Kidney (tissue), 14 donors: Measurements from ENCODE around the gene FBXO34. TPM values are rescaled to one million over a fixed set of nuclear protein-coding genes. Genes with fewer than 3 reads are reported as not detected.
"Not testable (repeated sequence)": the region's sequence is repeated elsewhere in the genome, so short reads cannot be mapped to it uniquely, and the experiment has no call there.

Source experiments
- DNase-seq, 5 donors: peaks; one replicate each; pipeline ENCODE4 v3.0.0-alpha.2; 2013 to 2020
- FAIRE-seq: peaks from 2 replicates; lab custom pipeline; 2012; peaks lifted over from hg19 to GRCh38; lab: Jason Lieb, UNC
- H3K27ac ChIP-seq, 2 donors: one replicate each; pipeline ENCODE4 v1.7.0; 2013; ENCODE audit warnings: low read depth in 2 of 2, low read length in 2 of 2, inconsistent platforms in 1 of 2
- H3K27me3 ChIP-seq: one replicate; pipeline ENCODE4 v1.7.1; 2013; ENCODE audit warnings: low read length, inconsistent platforms; ENCODE audit not compliant: control insufficient read depth, insufficient read depth
- H3K36me3 ChIP-seq, 3 donors: one replicate each; pipeline versions ENCODE4 v1.7.0 to v1.7.1; 2013; ENCODE audit warnings: low read length in 3 of 3, control low read depth in 1 of 3, inconsistent platforms in 1 of 3; ENCODE audit not compliant: insufficient read depth in 3 of 3, control insufficient read depth in 2 of 3
- H3K4me1 ChIP-seq, 3 donors: one replicate each; pipeline versions ENCODE4 v1.7.0 to v1.7.1; 2013; ENCODE audit warnings: low read length in 3 of 3, inconsistent platforms in 1 of 3, low read depth in 1 of 3; ENCODE audit not compliant: control insufficient read depth in 2 of 3, insufficient read depth in 2 of 3
- H3K4me3 ChIP-seq, 3 donors: one replicate each; pipeline versions ENCODE4 v1.7.0 to v1.8.1; 2013; ENCODE audit warnings: low read length in 3 of 3, control low read depth in 1 of 3, inconsistent platforms in 1 of 3
- H3K9ac ChIP-seq, 3 donors: one replicate each; pipeline versions ENCODE4 v1.7.0 to v1.7.1; 2013; ENCODE audit warnings: low read length in 3 of 3, control low read depth in 1 of 3, inconsistent platforms in 1 of 3
- H3K9me3 ChIP-seq, 3 donors: one replicate each; pipeline versions ENCODE4 v1.7.0 to v1.7.1; 2013; ENCODE audit warnings: low read length in 3 of 3, control low read depth in 1 of 3, inconsistent platforms in 1 of 3; ENCODE audit not compliant: control insufficient read depth in 2 of 3, insufficient read depth in 1 of 3
- CTCF ChIP-seq: IDR thresholded peaks from 3 replicates; pipeline ENCODE4 v1.5.1; 2012; ENCODE audit warnings: mild to moderate bottlenecking, moderate library complexity, borderline replicate concordance; ENCODE audit not compliant: insufficient read depth; ENCODE audit errors: extremely low read depth
- intact Hi-C: fragments of 100-400 bp; cut with DNase I; formaldehyde crosslinking; loops from one replicate; pipeline ENCODE4 v1.11.1; 2022
- polyA plus RNA-seq: library from polyadenylated mRNA; stranded (reverse); fragments of 350-450 nt; fragmentation: Illumina TruSeq; extraction: RNeasy Lipid Tissue Mini Kit (QIAGEN cat#74804); gene quantifications from one replicate; pipeline ENCODE4 v1.2.3, GENCODE V29; 2014; ENCODE audit warnings: low read depth, low replicate concordance; ENCODE audit not compliant: insufficient read depth
- total RNA-seq: library from RNA; stranded (reverse); fragmentation: NEBNext Ultra II Directional; extraction: Animal tissue kit (Norgen Biotek cat#: 25700); gene quantifications from one replicate; pipeline ENCODE4 v1.2.1, GENCODE V29; 2021
- donor health status: control.
- donor health status: control.
- donor health status: control.
- donor health status: control.
- donor health status: control.
- donor health status: DM: yes; HTN: yes; CAD: no.
- donor health status: Normal renal cell carcinoma (clear cell type).

The FBXO34 gene
- total and polyA plus RNA-seq, 2 donors from 2014 or later = 12.8 to 38.5 TPM

GRCh38 chr14:55341781-55342180, 70.6 kb downstream of the FBXO34 start:
- no peak overlapping the region for H3K27ac ChIP-seq
- H3K4me1 ChIP-seq = peaks cover 0 to 11% (median 4%) of the 10 kb centered on the region in 3 donors
- no peaks in the 10 kb centered on the region for H3K36me3 ChIP-seq
- FAIRE-seq = no peak
- H3K27me3 ChIP-seq = no peaks in the 10 kb centered on the region
- intact Hi-C loops = no loop called here
- H3K9me3 ChIP-seq = no peaks in the 10 kb centered on the region
- no peak for TF ChIP-seq CTCF
- DNase-seq = no peak
- no peak overlapping the region for H3K9ac ChIP-seq
- no peak overlapping the region for H3K4me3 ChIP-seq

- FAIRE-seq, H3K36me3 ChIP-seq, H3K4me3 ChIP-seq, H3K27me3 ChIP-seq, intact Hi-C loops, DNase-seq, H3K9me3 ChIP-seq, H3K27ac ChIP-seq, H3K9ac ChIP-seq: not testable (repeated sequence)
- peaks cover 2 to 13% (median 9%) of the 10 kb centered on the region in 3 donors for H3K4me1 ChIP-seq
Measured at GRCh38 chr14:55344582-55345163, 73.5 kb downstream of the FBXO34 start.

DNA sequence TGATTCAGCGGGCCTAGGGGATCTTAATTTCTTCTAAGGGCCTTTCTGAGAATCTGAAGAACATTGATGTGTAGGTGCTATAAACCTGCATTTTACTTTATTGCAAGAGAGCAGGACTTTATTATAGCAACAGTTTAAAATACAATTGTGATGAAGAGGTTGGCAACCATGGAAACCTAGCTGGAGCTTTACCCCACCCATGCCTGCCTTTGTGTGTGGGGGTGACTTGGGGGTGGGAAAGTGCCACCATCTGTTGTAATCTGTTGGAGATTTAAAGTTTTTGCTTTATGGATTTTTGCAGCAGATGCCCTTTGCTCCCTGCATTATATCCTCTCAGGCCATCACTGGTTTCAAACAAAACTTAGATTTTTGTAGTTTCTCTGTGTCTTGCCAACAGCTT, 75.8 kb downstream of the FBXO34 start:
- H3K9me3 ChIP-seq = no peaks in the 10 kb centered on the region

GRCh38 chr14:55347748-55348147, 76.5 kb downstream of the FBXO34 start:
- no peak for TF ChIP-seq CTCF
- H3K4me1 ChIP-seq = peaks cover 5 to 16% (median 12%) of the 10 kb centered on the region in 3 donors
- peaks cover 2 to 16% (median 15%) of the 10 kb centered on the region in 3 donors for H3K36me3 ChIP-seq
- DNase-seq = no peak
- no peak overlapping the region for H3K9ac ChIP-seq
- intact Hi-C loops = no loop called here
- no peaks in the 10 kb centered on the region for H3K27me3 ChIP-seq
- no peak for FAIRE-seq
- no peak overlapping the region for H3K4me3 ChIP-seq
- H3K9me3 ChIP-seq = no peaks in the 10 kb centered on the region
- H3K27ac ChIP-seq = no peak overlapping the region

More for the DNA sequence above, 75.8 kb downstream of the FBXO34 start:
- Histone ChIP-seq H3K9ac (no peak overlapping the region), H3K27me3 (no peaks in the 10 kb centered on the region), H3K4me3 (no peak overlapping the region), H3K27ac (no peak overlapping the region), H3K4me1 (peaks cover 5 to 16% (median 12%) of the 10 kb centered on the region in 3 donors), H3K36me3 (peaks cover 2 to 16% (median 9%) of the 10 kb centered on the region in 3 donors)
- FAIRE-seq (no peak), DNase-seq (no peak)
- intact Hi-C loops = no loop called here
- TF ChIP-seq CTCF = no peak
